ENCODE measurements around the gene SCGB1C1.

DNA sequence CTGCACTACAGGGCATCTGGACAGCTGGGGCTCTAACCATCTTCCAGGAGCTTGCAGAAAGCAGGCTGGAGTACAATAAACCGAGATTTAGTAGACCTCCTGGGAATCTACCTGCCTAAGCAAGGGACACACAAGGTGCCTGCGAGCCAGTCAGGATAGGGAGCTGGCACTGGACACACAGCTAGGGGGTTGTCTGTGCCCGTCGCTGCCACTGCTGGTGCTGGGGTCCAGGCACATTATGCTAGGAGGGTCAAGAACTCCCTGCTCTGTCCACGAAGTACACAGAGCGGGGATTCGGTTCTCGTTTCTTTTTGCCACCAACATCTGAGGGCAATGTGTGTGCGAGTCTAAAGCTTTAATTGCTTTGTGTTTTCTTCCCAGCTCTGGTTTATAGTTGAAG is 18.9 kb downstream of the SCGB1C1 start:
- TF ChIP-seq CEBPB (IDR thresholded peaks at IDR 0.05) (no peak), EP300 (IDR thresholded peaks at IDR 0.05; ENCODE audit: borderline replicate concordance) (no peak), FOXM1 (IDR thresholded peaks at IDR 0.05; ENCODE audit: borderline replicate concordance, low read depth) (no peak), RAD21 (IDR thresholded peaks at IDR 0.05; ENCODE audit: low read depth) (no peak), TCF12 (IDR thresholded peaks at IDR 0.05; ENCODE audit: low read depth) (no peak), YY1 (IDR thresholded peaks at IDR 0.05; ENCODE audit: low read depth) (no peak), TEAD4 (IDR thresholded peaks at IDR 0.05) (no peak), TAF1 (IDR thresholded peaks at IDR 0.05; ENCODE audit: low read depth) (no peak), EGR1 (IDR thresholded peaks at IDR 0.05) (no peak), CREB1 (IDR thresholded peaks at IDR 0.05; ENCODE audit: low read depth) (no peak), ZBTB7A (IDR thresholded peaks at IDR 0.05; ENCODE audit: low read depth) (no peak), NFIC (IDR thresholded peaks at IDR 0.05) (no peak)
- TF ChIP-seq, protein P1, sequence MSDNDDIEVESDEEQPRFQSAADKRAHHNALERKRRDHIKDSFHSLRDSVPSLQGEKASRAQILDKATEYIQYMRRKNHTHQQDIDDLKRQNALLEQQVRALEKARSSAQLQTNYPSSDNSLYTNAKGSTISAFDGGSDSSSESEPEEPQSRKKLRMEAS (IDR thresholded peaks at IDR 0.05): no peak
- TF ChIP-seq, protein P2, sequence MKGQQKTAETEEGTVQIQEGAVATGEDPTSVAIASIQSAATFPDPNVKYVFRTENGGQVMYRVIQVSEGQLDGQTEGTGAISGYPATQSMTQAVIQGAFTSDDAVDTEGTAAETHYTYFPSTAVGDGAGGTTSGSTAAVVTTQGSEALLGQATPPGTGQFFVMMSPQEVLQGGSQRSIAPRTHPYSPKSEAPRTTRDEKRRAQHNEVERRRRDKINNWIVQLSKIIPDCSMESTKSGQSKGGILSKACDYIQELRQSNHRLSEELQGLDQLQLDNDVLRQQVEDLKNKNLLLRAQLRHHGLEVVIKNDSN (IDR thresholded peaks at IDR 0.05): no peak

Measured in Ishikawa (cell line).